K562 (cell line): ENCODE data around the gene PBXIP1.

Source experiments
- ATF7 ChIP-seq: fragments of 450-650 bp; IDR thresholded peaks from 2 replicates; pipeline ENCODE4 v1.7.1; 2014; ENCODE audit warnings: mild to moderate bottlenecking, moderate library complexity
- CHD2 ChIP-seq: IDR thresholded peaks from 2 replicates; pipeline ENCODE4 v1.6.1; 2011; ENCODE audit warnings: low read depth, low read length
- CTCF ChIP-seq, 3 experiments: IDR thresholded peaks in 2 of 3; conservative IDR thresholded peaks in 1 of 3; 2 replicates each; pipeline ENCODE4 v1.5.1; 2011 to 2012; ENCODE audit warnings: low read length in 3 of 3, mild to moderate bottlenecking in 3 of 3, control low read depth in 2 of 3, improper control_type of control experiment in 1 of 3, inconsistent platforms in 1 of 3, low read depth in 1 of 3, mixed read lengths in 1 of 3, moderate library complexity in 1 of 3; ENCODE audit not compliant: insufficient read depth in 2 of 3
- ELF1 ChIP-seq: fragments of 200-800 bp; sonication (Bioruptor generic); IDR thresholded peaks from 2 replicates; pipeline ENCODE4 v1.6.1; 2016; ENCODE audit warnings: missing genetic modification characterization, missing compliant biosample characterization
- EP300 ChIP-seq: IDR thresholded peaks from 2 replicates; pipeline ENCODE4 v1.6.1; 2012; ENCODE audit warnings: low read length, improper control_type of control experiment
- ESRRA ChIP-seq: fragments of 450-650 bp; IDR thresholded peaks from 2 replicates; pipeline ENCODE4 v1.6.1; 2014; ENCODE audit warnings: low read depth, mild to moderate bottlenecking, moderate library complexity, borderline replicate concordance
- ETV5 ChIP-seq: sonication (generic); formaldehyde crosslinking; IDR thresholded peaks from 2 replicates; pipeline ENCODE4 v1.4.0; 2020; ENCODE audit warnings: low read depth, mild to moderate bottlenecking, missing genetic modification reagents
- IRF1 ChIP-seq: sonication (generic); formaldehyde crosslinking; IDR thresholded peaks from 2 replicates; pipeline ENCODE4 v1.8.0; 2022; ENCODE audit warnings: missing genetic modification reagents, mild to moderate bottlenecking, borderline replicate concordance
- POLR2A ChIP-seq: fragments of 450-650 bp; conservative IDR thresholded peaks from 2 replicates; pipeline ENCODE4 v1.6.1; 2016
- POLR2AphosphoS2 ChIP-seq: IDR thresholded peaks from 2 replicates; pipeline ENCODE4 v1.6.1; 2012; ENCODE audit warnings: low read length, improper control_type of control experiment
- RNF2 ChIP-seq: sonication (generic); IDR thresholded peaks from 2 replicates; pipeline ENCODE4 v1.6.1; 2016
- ZFP36 ChIP-seq: fragments of 150-350 bp; IDR thresholded peaks from 2 replicates; pipeline ENCODE4 v1.6.1; 2018; ENCODE audit warnings: low read length, low read depth; ENCODE audit not compliant: partially characterized antibody
- ZNF143 ChIP-seq: sonication (generic); formaldehyde crosslinking; IDR thresholded peaks from 2 replicates; pipeline ENCODE4 v1.9.0; 2022; ENCODE audit warnings: mild to moderate bottlenecking, missing genetic modification reagents

- TF ChIP-seq POLR2A: no peak; the same call in 1 of the 2 replicates
- no peak for TF ChIP-seq CHD2
- no peak for TF ChIP-seq IRF1 (CRISPR knock-in tag)
- no peak for TF ChIP-seq CTCF (IDR thresholded peaks at IDR 0.05 in 2 of 3, conservative IDR thresholded peaks at IDR 0.05 in 1 of 3; ENCODE audit: insufficient read depth in 2 of 3, low read depth in 1 of 3, low read length in 3 of 3)
- TF ChIP-seq EP300: no peak
- TF ChIP-seq ETV5 (CRISPR knock-in tag): no peak
- TF ChIP-seq ESRRA: no peak
- TF ChIP-seq ATF7: no peak
- TF ChIP-seq ELF1 (tag): no peak
- no peak for TF ChIP-seq ZFP36
- TF ChIP-seq POLR2AphosphoS2: no peak
- TF ChIP-seq ZNF143 (CRISPR knock-in tag): no peak
- no peak for TF ChIP-seq RNF2
Observed at GRCh38 chr1:154989195-154989860, 33.4 kb upstream of the PBXIP1 start.
